WTC11 (cell line): Measurements from ENCODE around the gene PEX11B. TPM values are rescaled to one million over a fixed set of nuclear protein-coding genes. Genes with fewer than 3 reads are reported as not detected.
A peak's percentile ranks its signal among the peaks of the same experiment; 100 is the strongest.

Experiments
- ATAC-seq: fragments of 200-7000 bp; cut with Tn5 transposase; 2 replicates; pipeline ENCODE4 v1.10.0; 2021; ENCODE audit warnings: mild to moderate bottlenecking, moderate library complexity
- CTCF ChIA-PET: fragments of 300-600 bp; sonication (Branson Sonifier 250); formaldehyde crosslinking; loops from one replicate; lab custom pipeline; 2021; ENCODE audit warnings: antibody characterized with exemption; lab: Charles Lee
- POLR2A ChIA-PET: fragments of 350-600 bp; sonication (Branson Sonifier 250); formaldehyde crosslinking; loops from one replicate; lab custom pipeline; 2021; ENCODE audit warnings: antibody characterized with exemption; lab: Charles Lee
- DNase-seq: peaks from one replicate; pipeline ENCODE4 v3.0.0; 2021; ENCODE audit warnings: low spot score
- H3K27ac Mint-ChIP-seq: 2 replicates; pipeline ENCODE4 v1.8.0; 2021; ENCODE audit warnings: mixed read lengths
- H3K27me3 Mint-ChIP-seq: 2 replicates; pipeline ENCODE4 v1.8.0; 2021; ENCODE audit warnings: low read depth, mild to moderate bottlenecking, moderate library complexity, mixed read lengths
- H3K36me3 Mint-ChIP-seq: 2 replicates; pipeline ENCODE4 v1.8.0; 2021; ENCODE audit warnings: mixed read lengths
- H3K4me1 Mint-ChIP-seq: 2 replicates; pipeline ENCODE4 v1.8.0; 2022; ENCODE audit warnings: mixed read lengths
- H3K4me3 Mint-ChIP-seq: 2 replicates; pipeline ENCODE4 v1.8.0; 2021; ENCODE audit warnings: mild to moderate bottlenecking, moderate library complexity, mixed read lengths
- H3K9me3 Mint-ChIP-seq: 2 replicates; pipeline ENCODE4 v1.8.0; 2021; ENCODE audit warnings: mixed read lengths
- CREM ChIP-seq: sonication (generic); formaldehyde crosslinking; IDR thresholded peaks from 2 replicates; pipeline ENCODE4 v1.8.1; 2022; ENCODE audit warnings: mild to moderate bottlenecking, missing genetic modification reagents, moderate library complexity
- E2F5 ChIP-seq: sonication (generic); formaldehyde crosslinking; IDR thresholded peaks from 2 replicates; pipeline ENCODE4 v1.8.1; 2022; ENCODE audit warnings: mild to moderate bottlenecking, moderate library complexity, missing genetic modification reagents
- ETV6 ChIP-seq: sonication (generic); formaldehyde crosslinking; IDR thresholded peaks from 2 replicates; pipeline ENCODE4 v1.8.1; 2022; ENCODE audit warnings: mild to moderate bottlenecking, missing genetic modification reagents
- FOXP1 ChIP-seq: sonication (generic); formaldehyde crosslinking; IDR thresholded peaks from 2 replicates; pipeline ENCODE4 v1.8.0; 2022; ENCODE audit warnings: missing genetic modification reagents, mild to moderate bottlenecking, moderate library complexity, borderline replicate concordance
- GABPB1 ChIP-seq: sonication (generic); formaldehyde crosslinking; IDR thresholded peaks from 2 replicates; pipeline ENCODE4 v1.8.1; 2023; ENCODE audit warnings: mild to moderate bottlenecking, missing genetic modification reagents
- JUN ChIP-seq: sonication (generic); formaldehyde crosslinking; IDR thresholded peaks from 2 replicates; pipeline ENCODE4 v1.8.0; 2023; ENCODE audit warnings: mild to moderate bottlenecking, missing genetic modification reagents
- MXD4 ChIP-seq: fragments of 250-450 bp; sonication (Bioruptor Pico); IDR thresholded peaks from 2 replicates; pipeline ENCODE4 v1.8.0; 2021; ENCODE audit warnings: mild to moderate bottlenecking, moderate library complexity, borderline replicate concordance
- NFYB ChIP-seq: sonication (generic); formaldehyde crosslinking; conservative IDR thresholded peaks from 2 replicates; pipeline ENCODE4 v1.8.0; 2022; ENCODE audit warnings: low read depth, missing genetic modification reagents
- NR2C2 ChIP-seq: sonication (generic); formaldehyde crosslinking; IDR thresholded peaks from 2 replicates; pipeline ENCODE4 v1.8.0; 2022; ENCODE audit warnings: mild to moderate bottlenecking, missing genetic modification reagents
- SMAD3 ChIP-seq: sonication (generic); formaldehyde crosslinking; IDR thresholded peaks from 2 replicates; pipeline ENCODE4 v1.8.0; 2022; ENCODE audit warnings: missing genetic modification reagents, mild to moderate bottlenecking, borderline replicate concordance
- SMAD4 ChIP-seq: sonication (generic); formaldehyde crosslinking; IDR thresholded peaks from 2 replicates; pipeline ENCODE4 v1.8.0; 2022; ENCODE audit warnings: mild to moderate bottlenecking, missing genetic modification reagents
- SP1 ChIP-seq: sonication (generic); formaldehyde crosslinking; conservative IDR thresholded peaks from 2 replicates; pipeline ENCODE4 v1.8.1; 2022; ENCODE audit warnings: missing genetic modification reagents
- TP53 ChIP-seq: sonication (generic); formaldehyde crosslinking; IDR thresholded peaks from 2 replicates; pipeline ENCODE4 v1.8.1; 2023; ENCODE audit warnings: mild to moderate bottlenecking, missing genetic modification reagents
- USF2 ChIP-seq: sonication (generic); formaldehyde crosslinking; IDR thresholded peaks from 2 replicates; pipeline ENCODE4 v1.8.1; 2023; ENCODE audit warnings: mild to moderate bottlenecking, missing genetic modification reagents, moderate library complexity
- ZNF263 ChIP-seq: sonication (generic); formaldehyde crosslinking; IDR thresholded peaks from 2 replicates; pipeline ENCODE4 v1.8.1; 2022; ENCODE audit warnings: low read depth, mild to moderate bottlenecking, moderate library complexity, missing genetic modification reagents
- ZNF423 ChIP-seq: fragments of 250-450 bp; sonication (Bioruptor Pico); IDR thresholded peaks from 2 replicates; pipeline ENCODE4 v2.1.2; 2022; ENCODE audit warnings: mild to moderate bottlenecking, moderate library complexity
- total RNA-seq: library from RNA; stranded (reverse); gene quantifications from 3 replicates; pipeline ENCODE4 v1.2.3, GENCODE V29; 2021

The PEX11B gene
- total RNA-seq, 1 experiment from 2014 or later, result 11.8 TPM

GRCh38 chr1:145964328-145965118, 46.0 kb upstream of the PEX11B start, which contains the start of the genes ANKRD34A and POLR3GL:
Gene ANKRD34A (minus strand): TSS chr1:145964575. CDS start chr1:145961759, 2,816 bp downstream.
Gene POLR3GL (plus strand): TSS chr1:145964690. CDS start chr1:145974866, 10,176 bp downstream.
- peaks cover 4% of the 10 kb centered on the region; the same call in 1 of the 2 replicates for H3K36me3 Mint-ChIP-seq
- peak within 1 kb of the TSS; percentile 91 for H3K4me3 Mint-ChIP-seq
- TF ChIP-seq SMAD4 (CRISPR knock-in tag) (no peak), SP1 (peak; percentile 25), E2F5 (0 out of 2 replicates have a peak, but pooled peaks have one; percentile 45), ETV6 (0 out of 2 replicates have a peak, but pooled peaks have one; percentile 5), FOXP1 (CRISPR knock-in tag) (no peak), NFYB (CRISPR knock-in tag) (peak; percentile 69)
- TF ChIP-seq, all 79 proteins: peak for 4
- peaks cover 35% of the 10 kb centered on the region for H3K4me1 Mint-ChIP-seq
- H3K9me3 Mint-ChIP-seq, result peaks cover 12% of the 10 kb centered on the region
- peak within 1 kb of the TSS; percentile 68; the same call in 1 of the 2 replicates for H3K27ac Mint-ChIP-seq
- peaks cover 67% of the 10 kb centered on the region for H3K27me3 Mint-ChIP-seq
- POLR2A ChIA-PET, result interaction anchor here (0.5 to 2.1 kb wide), 11 partner anchors 10 to 106 kb away, joined by 3 to 17 read pairs (median 4); partner anchors contain the start of genes PIAS3 and RBM8A
- CTCF ChIA-PET, result interaction anchor here (0.6 to 5.2 kb wide), 16 partner anchors 14 to 140 kb away, joined by 3 to 51 read pairs (median 5); partner anchors contain the start of genes ANKRD35, ITGA10, NUDT17 and PIAS3
- peak; percentile 85 for ATAC-seq
- peak; percentile 96 for DNase-seq

- ChIA-PET CTCF (interaction anchor here (1.0 to 5.2 kb wide), 13 partner anchors 15 to 118 kb away, joined by 3 to 51 read pairs (median 6); partner anchors contain the start of genes ITGA10, NUDT17, PEX11B and PIAS3), POLR2A (interaction anchor here (0.7 to 2.1 kb wide), 5 partner anchors 14 to 88 kb away, joined by 3 to 17 read pairs (median 7); partner anchors contain the start of gene RBM8A)
- ATAC-seq (no peak), DNase-seq (no peak)
- Mint-ChIP-seq H3K36me3 (peaks cover 4% of the 10 kb centered on the region; the same call in 1 of the 2 replicates), H3K27ac (no peak overlapping the region), H3K27me3 (peaks cover 76% of the 10 kb centered on the region), H3K4me3 (peak overlapping the region; percentile 91), H3K9me3 (peaks cover 12% of the 10 kb centered on the region), H3K4me1 (peaks cover 39% of the 10 kb centered on the region)
- no peak for TF ChIP-seq SMAD4 (CRISPR knock-in tag)
- TF ChIP-seq NR2C2 (CRISPR knock-in tag), result no peak
- TF ChIP-seq JUN (CRISPR knock-in tag), result no peak
- no peak for TF ChIP-seq CREM
- no peak for TF ChIP-seq SP1
- no peak for TF ChIP-seq USF2 (CRISPR knock-in tag)
- no peak for TF ChIP-seq GABPB1 (CRISPR knock-in tag)
- TF ChIP-seq SMAD3 (CRISPR knock-in tag), result no peak
- TF ChIP-seq ZNF423 (CRISPR knock-in tag), result no peak
- no peak for TF ChIP-seq MXD4 (CRISPR knock-in tag)
- no peak for TF ChIP-seq TP53 (CRISPR knock-in tag)
- TF ChIP-seq ZNF263 (CRISPR knock-in tag), result no peak
Measured at GRCh38 chr1:145963265-145964019, 44.9 kb upstream of the PEX11B start.
